Testis (tissue), 3 donors: Measurements from ENCODE around the gene SLC9C2. TPM values are rescaled to one million over a fixed set of nuclear protein-coding genes. Genes with fewer than 3 reads are reported as not detected.
A peak's percentile ranks its signal among the peaks of the same experiment; 100 is the strongest.
"Not testable (repeated sequence)": the region's sequence is repeated elsewhere in the genome, so short reads cannot be mapped to it uniquely, and the experiment has no call there.

Source experiments
- DNase-seq: peaks from one replicate; pipeline ENCODE4 v3.0.0-alpha.2; 2019
- H3K27ac ChIP-seq, 2 donors: fragments of 200-600 bp; sonication (generic); one replicate each; pipeline ENCODE4 v1.5.1; 2019
- H3K27me3 ChIP-seq: fragments of 200-600 bp; sonication (generic); one replicate; pipeline ENCODE4 v1.5.1; 2019
- H3K36me3 ChIP-seq: fragments of 200-600 bp; sonication (generic); one replicate; pipeline ENCODE4 v1.5.1; 2017; ENCODE audit warnings: low read depth; ENCODE audit errors: missing control alignments
- H3K4me1 ChIP-seq: fragments of 200-600 bp; sonication (generic); one replicate; pipeline ENCODE4 v1.5.1; 2019
- H3K4me3 ChIP-seq, 2 donors: fragments of 200-600 bp; sonication (generic); one replicate each; pipeline ENCODE4 v1.5.1; 2017 to 2019
- H3K9me3 ChIP-seq: fragments of 200-600 bp; sonication (generic); one replicate; pipeline ENCODE4 v1.5.1; 2017
- POLR2A ChIP-seq: fragments of 450-650 bp; IDR thresholded peaks from one replicate; pipeline ENCODE4 v1.6.1; 2017; ENCODE audit warnings: antibody characterized with exemption, mild to moderate bottlenecking, moderate library complexity
- WGBS, 2 donors: methylation state at CpG; one replicate each; pipeline ENCODE4 v1.1.5; 2018; 5-methylcytosine and 5-hydroxymethylcytosine counted together
- intact Hi-C: fragments of 100-400 bp; cut with DNase I; formaldehyde crosslinking; loops from one replicate; pipeline ENCODE4 v1.15.1; 2023; ENCODE audit warnings: low total_unique reads
- polyA plus RNA-seq: library from polyadenylated mRNA; stranded (reverse); fragments of 350-450 nt; fragmentation: Illumina TruSeq; extraction: RNeasy Lipid Tissue Mini Kit (QIAGEN cat#74804); gene quantifications from one replicate; pipeline ENCODE4 v1.2.3, GENCODE V29; 2014; ENCODE audit warnings: low read depth, low replicate concordance; ENCODE audit not compliant: insufficient read depth
- total RNA-seq, 2 donors: library from RNA; depleted of rRNA; stranded (reverse); fragments of >200 nt; gene quantifications; one replicate each; pipeline ENCODE4 v1.2.3, GENCODE V29; 2016
- TF ChIP-seq, protein P1 (sequence below), 3 experiments: fragments of 450-650 bp in 2 of 3; fragments of 200-600 bp in 1 of 3; sonication (generic) in 1 of 3; IDR thresholded peaks; one replicate each; pipeline ENCODE4 v1.5.1; 2016 to 2019; ENCODE audit warnings: antibody characterized with exemption in 3 of 3, mild to moderate bottlenecking in 2 of 3, moderate library complexity in 1 of 3

SLC9C2 gene
- total and polyA plus RNA-seq, 3 donors from 2014 or later = 15.8 to 17.1 (median 15.9) TPM

DNA sequence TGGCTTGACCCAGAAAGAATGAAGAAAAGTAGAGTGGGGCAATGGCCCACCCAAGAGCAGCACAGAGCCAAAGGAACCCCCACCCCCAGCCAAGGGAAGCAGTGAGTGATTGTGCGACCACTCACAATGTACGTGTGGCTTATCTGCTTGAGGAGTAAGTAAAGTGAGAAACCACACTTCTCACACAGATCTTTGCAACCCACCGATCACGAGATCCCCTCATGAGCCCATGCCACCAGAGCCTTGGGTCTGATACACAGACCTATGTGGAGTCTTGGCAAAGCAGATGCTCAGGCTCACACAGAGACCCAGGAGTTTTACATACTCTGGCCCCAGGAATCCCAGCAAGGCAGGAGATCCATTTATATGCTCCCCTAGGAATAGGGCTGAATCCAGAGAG, 14.0 kb upstream of the SLC9C2 start:
- no peaks in the 10 kb centered on the region for H3K4me1 ChIP-seq
- intact Hi-C loops = no loop called here
- no peak overlapping the region for H3K27ac ChIP-seq
- TF ChIP-seq, protein P1, sequence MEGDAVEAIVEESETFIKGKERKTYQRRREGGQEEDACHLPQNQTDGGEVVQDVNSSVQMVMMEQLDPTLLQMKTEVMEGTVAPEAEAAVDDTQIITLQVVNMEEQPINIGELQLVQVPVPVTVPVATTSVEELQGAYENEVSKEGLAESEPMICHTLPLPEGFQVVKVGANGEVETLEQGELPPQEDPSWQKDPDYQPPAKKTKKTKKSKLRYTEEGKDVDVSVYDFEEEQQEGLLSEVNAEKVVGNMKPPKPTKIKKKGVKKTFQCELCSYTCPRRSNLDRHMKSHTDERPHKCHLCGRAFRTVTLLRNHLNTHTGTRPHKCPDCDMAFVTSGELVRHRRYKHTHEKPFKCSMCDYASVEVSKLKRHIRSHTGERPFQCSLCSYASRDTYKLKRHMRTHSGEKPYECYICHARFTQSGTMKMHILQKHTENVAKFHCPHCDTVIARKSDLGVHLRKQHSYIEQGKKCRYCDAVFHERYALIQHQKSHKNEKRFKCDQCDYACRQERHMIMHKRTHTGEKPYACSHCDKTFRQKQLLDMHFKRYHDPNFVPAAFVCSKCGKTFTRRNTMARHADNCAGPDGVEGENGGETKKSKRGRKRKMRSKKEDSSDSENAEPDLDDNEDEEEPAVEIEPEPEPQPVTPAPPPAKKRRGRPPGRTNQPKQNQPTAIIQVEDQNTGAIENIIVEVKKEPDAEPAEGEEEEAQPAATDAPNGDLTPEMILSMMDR (IDR thresholded peaks at IDR 0.05) = no peak
- TF ChIP-seq POLR2A = no peak
- 85 to 98% methylated on average over 4 of the region's 4 CpGs for WGBS, 2 donors
- no peaks in the 10 kb centered on the region for H3K27me3 ChIP-seq
- no peak overlapping the region for H3K4me3 ChIP-seq
- DNase-seq = no peak
- no peaks in the 10 kb centered on the region for H3K36me3 ChIP-seq
- H3K9me3 ChIP-seq = no peaks in the 10 kb centered on the region

DNA sequence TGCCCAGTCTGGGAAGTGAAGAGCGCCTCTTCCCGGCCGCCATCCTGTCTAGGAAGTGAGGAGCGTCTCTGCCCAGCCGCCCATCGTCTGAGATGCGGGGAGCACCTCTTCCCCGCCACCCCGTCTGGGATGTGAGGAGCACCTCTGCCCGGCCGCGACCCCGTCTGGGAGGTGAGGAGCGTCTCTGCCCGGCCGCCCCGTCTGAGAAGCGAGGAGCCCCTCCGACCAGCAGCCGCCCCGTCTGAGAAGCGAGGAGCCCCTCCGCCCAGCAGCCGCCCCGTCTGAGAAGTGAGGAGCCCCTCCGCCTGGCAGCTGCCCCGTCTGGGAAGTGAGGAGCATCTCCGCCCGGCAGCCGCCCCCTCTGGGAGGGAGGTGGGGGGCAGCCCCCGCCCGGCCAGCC, 10.2 kb upstream of the SLC9C2 start:
- H3K9me3 ChIP-seq, H3K27me3 ChIP-seq, DNase-seq, H3K4me1 ChIP-seq, H3K27ac ChIP-seq, intact Hi-C loops, H3K36me3 ChIP-seq: not testable (repeated sequence)
- peak overlapping the region in 1 of 2 donors; percentile 29 for H3K4me3 ChIP-seq
- 57 to 85% methylated on average over 9 to 26 of the region's 32 CpGs for WGBS, 2 donors

DNA sequence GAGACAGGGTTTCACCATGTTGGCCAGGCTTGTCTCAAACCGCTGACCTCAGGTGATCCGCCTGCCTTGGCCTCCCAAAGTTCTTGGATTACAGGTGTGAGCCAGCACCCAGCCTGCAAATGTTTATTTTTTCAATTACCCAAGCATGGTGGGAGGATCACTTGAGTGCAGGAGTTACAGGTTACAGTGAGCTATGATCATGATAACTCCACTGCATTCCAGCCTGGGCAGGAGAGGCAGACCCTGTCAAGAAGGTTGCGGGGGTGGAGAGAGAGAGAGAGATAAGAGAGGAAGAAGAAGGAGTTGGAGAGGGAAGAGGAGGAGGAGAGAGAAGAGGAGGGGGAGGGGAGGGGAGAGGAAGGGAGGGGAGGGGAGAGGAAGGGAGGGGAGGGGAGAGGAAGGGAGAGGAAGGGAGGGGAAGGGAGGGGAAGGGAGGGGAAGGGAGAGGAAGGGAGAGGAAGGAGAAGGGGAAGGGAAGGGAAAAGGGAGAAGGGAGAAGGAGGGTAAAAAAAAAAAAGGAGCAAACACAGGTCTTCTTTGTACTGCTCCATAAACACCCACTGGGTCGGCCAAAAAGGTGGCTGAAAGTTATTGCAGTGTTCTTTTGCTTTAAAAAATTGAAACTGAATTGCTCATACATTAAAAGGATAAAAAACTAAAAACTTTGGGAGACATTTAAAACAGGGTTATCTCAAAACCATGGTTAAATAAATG, 5.8 kb upstream of the SLC9C2 start:
- H3K4me3 ChIP-seq = no peak overlapping the region
- TF ChIP-seq, protein P1 (IDR thresholded peaks at IDR 0.05) = no peak
- no peak for DNase-seq
- no peak overlapping the region for H3K27ac ChIP-seq
- 82 to 94% methylated on average over 4 of the region's 4 CpGs for WGBS, 2 donors
- H3K4me1 ChIP-seq = no peaks in the 10 kb centered on the region
- intact Hi-C loops = no loop called here
- H3K27me3 ChIP-seq = no peaks in the 10 kb centered on the region
- no peaks in the 10 kb centered on the region for H3K9me3 ChIP-seq
- H3K36me3 ChIP-seq = no peaks in the 10 kb centered on the region

DNA sequence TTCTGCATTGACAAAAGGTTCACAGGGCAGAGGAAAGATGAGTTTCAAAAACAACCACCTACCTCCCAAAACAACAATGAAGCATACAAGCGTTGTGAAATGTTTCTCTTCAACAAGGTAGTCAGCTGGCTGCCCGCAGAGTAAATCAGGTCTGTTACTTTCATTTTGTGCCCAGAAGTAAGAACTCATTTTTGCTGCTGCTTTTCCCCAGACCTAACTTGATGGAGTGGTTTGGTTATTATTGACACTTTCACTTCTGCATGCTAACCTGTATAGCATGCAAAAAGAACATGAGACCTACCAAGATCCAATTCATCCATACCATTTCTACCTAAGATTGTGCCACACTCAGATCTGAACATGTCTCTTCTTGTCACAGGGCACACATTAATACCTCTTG, 1.3 kb downstream of the SLC9C2 start:
- Histone ChIP-seq H3K27me3 (no peaks in the 10 kb centered on the region), H3K36me3 (no peaks in the 10 kb centered on the region), H3K27ac (peak overlapping the region; percentile 18 to 83), H3K4me3 (peak overlapping the region in 1 of 2 donors; percentile 17), H3K9me3 (no peaks in the 10 kb centered on the region), H3K4me1 (no peaks in the 10 kb centered on the region)
- no peak for DNase-seq
- intact Hi-C loops = no loop called here
- TF ChIP-seq, protein P1 (IDR thresholded peaks at IDR 0.05) = no peak
- no peak for TF ChIP-seq POLR2A
- 60 to 89% methylated on average over 2 of the region's 2 CpGs for WGBS, 2 donors

DNA sequence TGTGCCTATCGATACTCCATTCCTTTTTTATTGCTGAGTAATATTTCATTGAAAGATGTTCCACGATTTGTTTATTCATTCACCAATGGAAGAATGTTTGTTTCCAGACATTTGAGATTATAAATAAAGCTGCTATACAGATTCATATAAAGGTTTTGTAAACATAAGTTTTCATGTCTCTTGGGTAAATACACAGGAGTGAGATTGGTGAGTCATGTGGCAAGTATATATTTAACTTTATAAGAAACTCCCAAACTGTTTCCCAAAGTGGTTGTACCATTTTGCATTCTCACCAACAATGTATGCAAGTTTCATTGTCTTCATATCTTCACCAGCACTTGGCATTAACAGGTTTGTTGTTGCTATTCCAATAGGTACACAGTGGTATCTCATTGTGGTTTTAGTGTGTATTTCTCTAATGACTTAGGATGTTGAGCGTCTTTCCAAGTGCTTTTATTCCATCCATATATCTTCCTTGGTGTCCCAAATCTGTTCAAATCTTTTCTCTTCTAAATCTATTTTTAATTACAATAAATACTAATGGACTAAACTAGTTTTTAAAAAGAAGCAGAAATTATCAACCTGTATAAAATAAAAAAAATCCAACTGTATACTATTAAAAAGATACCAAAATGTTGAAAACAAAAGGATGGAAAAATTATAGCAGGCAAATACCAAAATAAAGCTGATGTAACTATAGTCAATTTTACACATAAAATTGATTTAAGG, 6.6 kb downstream of the SLC9C2 start:
- no peaks in the 10 kb centered on the region for H3K27me3 ChIP-seq
- no peak overlapping the region for H3K27ac ChIP-seq
- DNase-seq = no peak
- no peak overlapping the region for H3K4me3 ChIP-seq
- no peaks in the 10 kb centered on the region for H3K4me1 ChIP-seq
- no peaks in the 10 kb centered on the region for H3K36me3 ChIP-seq
- intact Hi-C loops = no loop called here
- no peaks in the 10 kb centered on the region for H3K9me3 ChIP-seq
- WGBS, 2 donors = 93 to 95% methylated on average over 3 of the region's 3 CpGs
- TF ChIP-seq, protein P1 (IDR thresholded peaks at IDR 0.05) = no peak
- TF ChIP-seq POLR2A = no peak

DNA sequence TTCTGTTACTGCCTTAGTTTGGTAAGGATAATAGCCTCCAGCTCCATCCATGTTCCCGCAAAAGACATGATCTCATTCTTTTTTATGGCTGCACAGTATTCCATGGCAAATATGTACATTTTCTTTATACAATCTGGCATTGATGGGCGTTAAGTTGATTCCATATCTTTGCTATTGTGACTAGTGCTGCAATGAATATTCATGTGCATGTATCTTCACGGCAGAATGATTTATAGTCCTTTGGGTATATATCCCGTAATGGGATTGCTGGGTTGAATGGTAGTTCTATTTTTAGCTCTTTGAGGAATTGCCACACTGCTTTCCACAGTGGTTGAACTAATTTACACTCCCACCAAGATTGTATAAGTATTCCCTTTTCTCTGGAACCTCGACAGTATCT, 11.7 kb downstream of the SLC9C2 start:
- H3K27ac ChIP-seq, intact Hi-C loops, H3K9me3 ChIP-seq, H3K36me3 ChIP-seq, H3K4me1 ChIP-seq, H3K4me3 ChIP-seq, DNase-seq, H3K27me3 ChIP-seq: not testable (repeated sequence)
- WGBS, 2 donors = 85 to 93% methylated on average over 5 of the region's 5 CpGs
